HCT116 (cell line): ENCODE data around the gene RECK.

ENCODE experiments used
- ATF3 ChIP-seq: IDR thresholded peaks from 2 replicates; pipeline ENCODE4 v1.6.1; 2012
- CTCF ChIP-seq, 3 experiments: fragments of 200-600 bp in 1 of 3; sonication (generic) in 1 of 3; IDR thresholded peaks in 2 of 3; conservative IDR thresholded peaks in 1 of 3; 2 replicates each; pipeline ENCODE4 v1.5.1; 2012 to 2017; ENCODE audit warnings: low read depth in 2 of 3, low read length in 2 of 3, antibody characterized with exemption in 1 of 3, borderline replicate concordance in 1 of 3, control low read depth in 1 of 3, mild to moderate bottlenecking in 1 of 3, mixed read lengths in 1 of 3, mixed run types in 1 of 3, moderate library complexity in 1 of 3; ENCODE audit not compliant: insufficient read depth in 1 of 3
- ELF1 ChIP-seq: IDR thresholded peaks from 2 replicates; pipeline ENCODE4 v1.6.1; 2012; ENCODE audit warnings: low read depth, borderline replicate concordance
- EZH2 ChIP-seq: fragments of 200-600 bp; sonication (generic); IDR thresholded peaks from 2 replicates; pipeline ENCODE4 v1.6.1; 2017; ENCODE audit warnings: antibody characterized with exemption, mixed run types
- EZH2phosphoT487 ChIP-seq: fragments of 200-600 bp; IDR thresholded peaks from 2 replicates; pipeline ENCODE4 v1.6.1; 2018; ENCODE audit warnings: antibody characterized with exemption, borderline replicate concordance
- POLR2A ChIP-seq: IDR thresholded peaks from 2 replicates; pipeline ENCODE4 v1.7.0; 2011; ENCODE audit warnings: borderline replicate concordance; ENCODE audit not compliant: insufficient read depth, insufficient read length; ENCODE audit errors: extremely low read depth
- POLR2AphosphoS5 ChIP-seq: IDR thresholded peaks from 2 replicates; pipeline ENCODE4 v1.6.1; 2011; ENCODE audit warnings: mild to moderate bottlenecking, low read depth, low read length, moderate library complexity
- RAD21 ChIP-seq: IDR thresholded peaks from 2 replicates; pipeline ENCODE4 v1.6.1; 2012; ENCODE audit warnings: low read depth, mild to moderate bottlenecking
- REST ChIP-seq: IDR thresholded peaks from 2 replicates; pipeline ENCODE4 v1.6.1; 2012; ENCODE audit warnings: low read depth
- SIN3A ChIP-seq: IDR thresholded peaks from 2 replicates; pipeline ENCODE4 v1.6.1; 2012; ENCODE audit warnings: low read depth
- SP1 ChIP-seq: IDR thresholded peaks from 2 replicates; pipeline ENCODE4 v1.6.1; 2012; ENCODE audit warnings: low read depth
- SRF ChIP-seq: IDR thresholded peaks from 2 replicates; pipeline ENCODE4 v1.6.1; 2012; ENCODE audit warnings: low read depth
- YY1 ChIP-seq: IDR thresholded peaks from 2 replicates; pipeline ENCODE4 v1.6.1; 2011; ENCODE audit warnings: low read length, low read depth, moderate library complexity, mild to moderate bottlenecking; ENCODE audit not compliant: insufficient replicate concordance; ENCODE audit errors: extremely low read depth
- ZNF274 ChIP-seq: fragments of 200-500 bp; sonication (Bioruptor generic); IDR thresholded peaks from 2 replicates; pipeline ENCODE4 v1.6.1; 2014; ENCODE audit warnings: mild to moderate bottlenecking, low read depth, low read length, inconsistent platforms

GRCh38 chr9:36152741-36153438, 116.2 kb downstream of the RECK start:
- no peak for TF ChIP-seq CTCF (IDR thresholded peaks at IDR 0.05 in 2 of 3, conservative IDR thresholded peaks at IDR 0.05 in 1 of 3; ENCODE audit: borderline replicate concordance in 1 of 3, insufficient read depth in 1 of 3, low read depth in 2 of 3, low read length in 2 of 3)
- no peak for TF ChIP-seq POLR2AphosphoS5
- no peak for TF ChIP-seq ATF3
- no peak for TF ChIP-seq SRF
- TF ChIP-seq EZH2phosphoT487, result no peak
- TF ChIP-seq ZNF274, result no peak
- no peak for TF ChIP-seq ELF1
- TF ChIP-seq SP1, result no peak
- TF ChIP-seq YY1, result no peak
- TF ChIP-seq POLR2A, result no peak
- no peak for TF ChIP-seq EZH2
- TF ChIP-seq REST, result no peak
- TF ChIP-seq RAD21, result no peak
- no peak for TF ChIP-seq SIN3A
